Measurements from ENCODE around the gene TMPRSS6. TPM values are rescaled to one million over a fixed set of nuclear protein-coding genes. Genes with fewer than 3 reads are reported as not detected.
A peak's percentile ranks its signal among the peaks of the same experiment; 100 is the strongest.

Gene TMPRSS6
- total RNA-seq, 4 donors from 2014 or later, result 0.10 to 0.18 TPM; not detected in 2

- no peak for DNase-seq
- Histone ChIP-seq H3K27me3 (peaks cover 4 to 29% (median 10%) of the 10 kb centered on the region in 3 donors), H3K9me3 (no peaks in the 10 kb centered on the region), H3K4me3 (no peak overlapping the region), H3K27ac (no peak overlapping the region), H3K36me3 (no peaks in the 10 kb centered on the region), H3K4me1 (no peaks in the 10 kb centered on the region)
- no peak for TF ChIP-seq POLR2A (IDR thresholded peaks at IDR 0.05)
- TF ChIP-seq, protein P1, sequence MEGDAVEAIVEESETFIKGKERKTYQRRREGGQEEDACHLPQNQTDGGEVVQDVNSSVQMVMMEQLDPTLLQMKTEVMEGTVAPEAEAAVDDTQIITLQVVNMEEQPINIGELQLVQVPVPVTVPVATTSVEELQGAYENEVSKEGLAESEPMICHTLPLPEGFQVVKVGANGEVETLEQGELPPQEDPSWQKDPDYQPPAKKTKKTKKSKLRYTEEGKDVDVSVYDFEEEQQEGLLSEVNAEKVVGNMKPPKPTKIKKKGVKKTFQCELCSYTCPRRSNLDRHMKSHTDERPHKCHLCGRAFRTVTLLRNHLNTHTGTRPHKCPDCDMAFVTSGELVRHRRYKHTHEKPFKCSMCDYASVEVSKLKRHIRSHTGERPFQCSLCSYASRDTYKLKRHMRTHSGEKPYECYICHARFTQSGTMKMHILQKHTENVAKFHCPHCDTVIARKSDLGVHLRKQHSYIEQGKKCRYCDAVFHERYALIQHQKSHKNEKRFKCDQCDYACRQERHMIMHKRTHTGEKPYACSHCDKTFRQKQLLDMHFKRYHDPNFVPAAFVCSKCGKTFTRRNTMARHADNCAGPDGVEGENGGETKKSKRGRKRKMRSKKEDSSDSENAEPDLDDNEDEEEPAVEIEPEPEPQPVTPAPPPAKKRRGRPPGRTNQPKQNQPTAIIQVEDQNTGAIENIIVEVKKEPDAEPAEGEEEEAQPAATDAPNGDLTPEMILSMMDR (IDR thresholded peaks at IDR 0.05 in 4 of 5, conservative IDR thresholded peaks at IDR 0.05 in 1 of 5), result no peak
- intact Hi-C loops (cut with DNase I; ENCODE audit: low total_unique reads) (no loop called here), in situ Hi-C loops (cut with MboI; ENCODE audit: low sequenced_read_pairs in 4 of 4) (no loop called here)
- ATAC-seq, result no peak
Observed at GRCh38 chr22:37037669-37038068, 71.8 kb downstream of the TMPRSS6 start.

DNA sequence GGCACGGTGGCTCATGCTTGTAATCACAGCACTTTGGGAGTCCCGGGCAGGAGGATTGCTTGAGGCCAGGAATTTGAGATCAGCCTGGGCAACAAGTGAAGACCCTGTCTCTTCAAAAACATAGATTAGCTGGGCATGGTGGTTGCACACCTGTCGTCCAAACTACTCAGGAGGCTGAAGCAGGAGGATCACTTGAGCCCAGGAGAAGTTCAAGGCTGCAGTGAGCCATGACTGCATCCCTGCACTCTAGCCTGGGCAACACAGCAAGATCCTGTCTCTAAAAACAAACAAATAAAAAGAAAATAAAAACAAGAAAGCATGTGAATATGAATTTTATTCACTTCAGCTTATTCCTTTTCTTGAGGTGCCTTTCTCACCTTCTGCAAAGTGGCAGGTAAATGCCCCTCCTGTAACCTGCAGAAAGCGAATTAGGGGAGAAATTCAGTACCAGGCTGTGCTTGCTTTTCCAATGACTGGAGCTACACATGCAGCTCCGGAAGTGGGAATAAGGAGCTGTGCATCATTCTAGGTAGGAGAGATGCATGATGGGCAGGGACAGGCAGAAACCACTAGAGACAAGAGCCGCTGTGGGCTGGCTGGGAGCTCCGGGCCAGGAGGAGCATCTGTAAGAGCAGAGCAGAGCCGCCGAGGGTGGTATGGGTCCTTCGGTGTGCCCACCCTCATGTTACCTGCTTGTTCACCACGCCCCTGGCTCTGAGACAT, 72.7 kb downstream of the TMPRSS6 start:
- no peak for DNase-seq
- Histone ChIP-seq H3K27ac (no peak overlapping the region), H3K27me3 (peaks cover 4 to 29% (median 10%) of the 10 kb centered on the region in 3 donors), H3K4me3 (no peak overlapping the region), H3K9me3 (no peaks in the 10 kb centered on the region), H3K36me3 (no peaks in the 10 kb centered on the region), H3K4me1 (no peaks in the 10 kb centered on the region)
- intact Hi-C loops (cut with DNase I; ENCODE audit: low total_unique reads) (no loop called here), in situ Hi-C loops (cut with MboI; ENCODE audit: low sequenced_read_pairs in 4 of 4) (no loop called here)
- no peak for ATAC-seq
- TF ChIP-seq POLR2A (IDR thresholded peaks at IDR 0.05), result no peak
- TF ChIP-seq, protein P1 (IDR thresholded peaks at IDR 0.05 in 4 of 5, conservative IDR thresholded peaks at IDR 0.05 in 1 of 5), result no peak

- Histone ChIP-seq H3K4me1 (no peaks in the 10 kb centered on the region), H3K27me3 (peaks cover 4 to 16% (median 10%) of the 10 kb centered on the region in 3 donors), H3K27ac (no peak overlapping the region), H3K9me3 (no peaks in the 10 kb centered on the region), H3K36me3 (peaks cover 0 to 10% of the 10 kb centered on the region in 2 donors), H3K4me3 (no peak overlapping the region)
- TF ChIP-seq, protein P1 (IDR thresholded peaks at IDR 0.05 in 4 of 5, conservative IDR thresholded peaks at IDR 0.05 in 1 of 5), result no peak
- no peak for TF ChIP-seq POLR2A (IDR thresholded peaks at IDR 0.05)
- intact Hi-C loops (cut with DNase I; ENCODE audit: low total_unique reads), result no loop called here
- ATAC-seq (no peak), DNase-seq (no peak)
- in situ Hi-C loops (cut with MboI; ENCODE audit: low sequenced_read_pairs in 4 of 4), result no loop called here
Observed at GRCh38 chr22:37033605-37034430, 75.7 kb downstream of the TMPRSS6 start.

DNA sequence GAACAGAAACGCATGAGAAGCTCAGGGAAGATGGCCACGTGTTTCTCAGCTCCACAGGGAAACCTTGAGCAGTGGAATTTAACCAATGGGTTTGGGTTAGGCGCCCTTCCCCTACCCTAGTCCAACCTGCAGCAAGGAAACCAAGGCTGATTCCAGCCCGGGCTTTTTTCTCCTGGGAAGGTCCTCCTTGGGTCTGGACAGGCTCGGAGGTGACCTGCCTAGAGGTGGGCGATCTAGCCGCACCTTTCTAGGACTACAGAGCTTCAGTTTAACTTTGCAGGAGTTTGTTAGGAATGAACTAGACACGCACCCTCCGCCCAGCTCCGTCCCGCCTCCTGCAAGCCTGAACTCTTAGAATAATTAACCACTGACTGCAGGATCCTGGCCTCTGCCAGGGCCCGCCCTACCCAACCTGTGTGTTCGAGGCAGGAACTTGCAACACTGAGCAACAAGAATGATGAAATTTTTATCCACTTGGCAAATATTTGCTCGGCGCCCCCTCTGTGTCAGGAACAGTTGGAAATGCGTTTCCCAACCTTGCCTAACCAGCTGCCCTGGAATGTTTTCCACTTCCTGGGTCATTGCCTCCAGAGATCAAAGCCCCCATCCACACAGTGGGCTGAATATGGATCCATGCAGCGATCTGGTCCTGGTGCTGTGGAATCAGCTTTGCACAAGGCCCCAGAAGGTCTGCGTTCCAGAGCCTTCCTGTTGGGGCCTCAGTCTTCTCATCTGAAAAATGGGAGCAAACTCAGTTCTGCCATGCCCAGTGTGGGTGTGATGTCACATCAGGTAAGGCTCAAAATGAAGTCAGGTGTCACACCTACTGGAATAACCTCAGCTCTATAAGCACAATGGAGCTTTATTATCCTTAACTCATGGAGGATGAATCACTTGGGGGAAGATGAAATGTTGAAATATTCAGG, 76.7 kb downstream of the TMPRSS6 start:
- ATAC-seq (peak in 1 of 2 donors; percentile 55), DNase-seq (peak in 1 of 2 donors; percentile 35)
- Histone ChIP-seq H3K4me1 (no peaks in the 10 kb centered on the region), H3K27me3 (peaks cover 0 to 11% (median 10%) of the 10 kb centered on the region in 3 donors), H3K36me3 (peaks cover 0 to 13% of the 10 kb centered on the region in 2 donors), H3K9me3 (no peaks in the 10 kb centered on the region), H3K4me3 (no peak overlapping the region), H3K27ac (no peak overlapping the region)
- intact Hi-C loops (cut with DNase I; ENCODE audit: low total_unique reads) (no loop called here), in situ Hi-C loops (cut with MboI; ENCODE audit: low sequenced_read_pairs in 4 of 4) (no loop called here)
- TF ChIP-seq, protein P1 (IDR thresholded peaks at IDR 0.05 in 4 of 5, conservative IDR thresholded peaks at IDR 0.05 in 1 of 5), result no peak
- TF ChIP-seq POLR2A (IDR thresholded peaks at IDR 0.05), result no peak
